K562 (cell line): Measurements from ENCODE around the gene KCNH2. TPM values are rescaled to one million over a fixed set of nuclear protein-coding genes. Genes with fewer than 3 reads are reported as not detected.
A peak's percentile ranks its signal among the peaks of the same experiment; 100 is the strongest.

Experiments used
- ARID1B ChIP-seq: fragments of 450-650 bp; IDR thresholded peaks from 2 replicates; pipeline ENCODE4 v1.6.1; 2016; ENCODE audit warnings: antibody characterized with exemption, mild to moderate bottlenecking, inconsistent platforms
- HMG20B ChIP-seq: fragments of 250-450 bp; sonication (Bioruptor Pico); IDR thresholded peaks from 2 replicates; pipeline ENCODE4 v1.5.0; 2021; ENCODE audit warnings: mild to moderate bottlenecking
- NFE2L1 ChIP-seq: fragments of 450-650 bp; IDR thresholded peaks from 2 replicates; pipeline ENCODE4 v1.6.1; 2016; ENCODE audit warnings: missing genetic modification characterization, low read depth, mild to moderate bottlenecking, missing compliant biosample characterization, moderate library complexity, borderline replicate concordance
- NKRF ChIP-seq: fragments of 450-650 bp; IDR thresholded peaks from 2 replicates; pipeline ENCODE4 v1.6.1; 2016; ENCODE audit warnings: borderline replicate concordance
- POLR3A ChIP-seq: IDR thresholded peaks from 2 replicates; pipeline ENCODE4 v1.6.1; 2011; ENCODE audit warnings: borderline replicate concordance, mild to moderate bottlenecking, moderate library complexity; ENCODE audit not compliant: insufficient read length, insufficient read depth; ENCODE audit errors: extremely low read depth
- PRPF4 ChIP-seq: fragments of 200-400 bp; formaldehyde crosslinking; IDR thresholded peaks from one replicate; pipeline ENCODE4 v1.6.1; 2017; ENCODE audit warnings: low read length, low read depth, mild to moderate bottlenecking; ENCODE audit not compliant: insufficient read depth, poor library complexity, severe bottlenecking
- TOE1 ChIP-seq, 2 experiments: fragments of 450-650 bp in 1 of 2; sonication (generic) in 1 of 2; formaldehyde crosslinking in 1 of 2; IDR thresholded peaks; 2 replicates each; pipeline versions ENCODE4 v1.7.1 to v1.8.0; 2016 to 2022; ENCODE audit warnings: borderline replicate concordance in 2 of 2, mild to moderate bottlenecking in 2 of 2, antibody characterized with exemption in 1 of 2, inconsistent platforms in 1 of 2, low read depth in 1 of 2, missing genetic modification reagents in 1 of 2, moderate library complexity in 1 of 2
- ZKSCAN8 ChIP-seq: fragments of 200-800 bp; sonication (Bioruptor generic); IDR thresholded peaks from 2 replicates; pipeline ENCODE4 v1.6.1; 2016; ENCODE audit warnings: missing genetic modification characterization, missing compliant biosample characterization
- ZNF224 ChIP-seq: sonication (generic); formaldehyde crosslinking; IDR thresholded peaks from 2 replicates; pipeline ENCODE4 v1.8.0; 2022; ENCODE audit warnings: mild to moderate bottlenecking, missing genetic modification reagents
- polyA plus RNA-seq, 8 experiments: library from polyadenylated mRNA; depleted of rRNA in 4 of 8; stranded (reverse) in 5 of 8; unstranded in 3 of 8; fragments of >200 nt; fragmentation: Nextera tagmentation in 2 of 8; fragmentation: Illumina TruSeq in 1 of 8; extraction: Ambion mirVana in 2 of 8; extraction: Trizol in 1 of 8; gene quantifications; 2 replicates each; pipeline versions ENCODE4 v1.2.1 to v1.2.3, GENCODE V29; 2011 to 2014; ENCODE audit warnings: inconsistent platforms in 1 of 8, missing spikeins in 1 of 8
- total RNA-seq, 7 experiments: library from RNA; depleted of rRNA in 6 of 7; stranded (reverse); fragments of >200 nt in 6 of 7; fragmentation: Illumina TruSeq in 2 of 7; extraction: Trizol in 2 of 7; gene quantifications; 2 replicates each; pipeline versions ENCODE4 v1.2.1 to v1.2.3, GENCODE V29; 2011 to 2021; ENCODE audit warnings: low replicate concordance in 1 of 7
- TF ChIP-seq, protein P1 (sequence below): fragments of 200-800 bp; sonication (Bioruptor generic); IDR thresholded peaks from 2 replicates; pipeline ENCODE4 v1.6.1; 2016; ENCODE audit warnings: missing genetic modification characterization, missing compliant biosample characterization
- TF ChIP-seq, protein P2 (sequence below): fragments of 250-450 bp; sonication (Bioruptor Pico); IDR thresholded peaks from 2 replicates; pipeline ENCODE4 v1.4.0; 2020; ENCODE audit warnings: mild to moderate bottlenecking, moderate library complexity

KCNH2 gene
- total and polyA plus RNA-seq, 9 of the 15 experiments (the other 6 are each of a cell fraction or from before 2014, with no cell fraction given) = 18.1 to 368 (median 218) TPM

DNA sequence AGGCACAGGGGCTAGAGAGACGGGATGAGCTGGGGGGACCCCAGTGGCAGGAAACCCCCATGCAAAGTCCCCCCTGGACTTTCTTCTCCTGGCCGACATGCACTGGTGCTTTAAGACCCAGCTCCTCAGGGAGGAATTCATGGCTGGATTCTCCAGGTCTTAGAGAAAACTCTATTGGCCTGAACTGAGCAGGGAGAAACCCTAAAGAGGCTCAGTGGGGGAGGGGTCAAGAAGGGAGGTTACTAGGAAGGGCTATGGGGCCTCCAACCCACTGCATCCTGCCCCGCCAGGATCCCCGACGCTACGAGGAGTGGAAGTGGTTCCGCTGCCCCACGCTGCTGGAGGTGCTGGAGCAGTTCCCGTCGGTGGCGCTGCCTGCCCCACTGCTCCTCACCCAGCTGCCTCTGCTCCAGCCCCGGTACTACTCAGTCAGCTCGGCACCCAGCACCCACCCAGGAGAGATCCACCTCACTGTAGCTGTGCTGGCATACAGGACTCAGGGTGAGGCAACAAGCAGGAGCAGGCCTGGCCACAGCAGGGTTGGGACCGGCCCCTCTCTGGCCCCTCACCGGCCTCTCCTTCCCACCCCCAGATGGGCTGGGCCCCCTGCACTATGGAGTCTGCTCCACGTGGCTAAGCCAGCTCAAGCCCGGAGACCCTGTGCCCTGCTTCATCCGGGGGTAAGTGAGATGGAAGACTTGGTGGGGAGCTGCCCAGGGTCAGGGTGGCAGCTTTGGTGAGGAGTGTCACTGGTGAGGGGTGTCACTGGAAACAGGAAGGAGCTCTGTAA, 32.4 kb upstream of the KCNH2 start (continued):
- TF ChIP-seq, protein P1, sequence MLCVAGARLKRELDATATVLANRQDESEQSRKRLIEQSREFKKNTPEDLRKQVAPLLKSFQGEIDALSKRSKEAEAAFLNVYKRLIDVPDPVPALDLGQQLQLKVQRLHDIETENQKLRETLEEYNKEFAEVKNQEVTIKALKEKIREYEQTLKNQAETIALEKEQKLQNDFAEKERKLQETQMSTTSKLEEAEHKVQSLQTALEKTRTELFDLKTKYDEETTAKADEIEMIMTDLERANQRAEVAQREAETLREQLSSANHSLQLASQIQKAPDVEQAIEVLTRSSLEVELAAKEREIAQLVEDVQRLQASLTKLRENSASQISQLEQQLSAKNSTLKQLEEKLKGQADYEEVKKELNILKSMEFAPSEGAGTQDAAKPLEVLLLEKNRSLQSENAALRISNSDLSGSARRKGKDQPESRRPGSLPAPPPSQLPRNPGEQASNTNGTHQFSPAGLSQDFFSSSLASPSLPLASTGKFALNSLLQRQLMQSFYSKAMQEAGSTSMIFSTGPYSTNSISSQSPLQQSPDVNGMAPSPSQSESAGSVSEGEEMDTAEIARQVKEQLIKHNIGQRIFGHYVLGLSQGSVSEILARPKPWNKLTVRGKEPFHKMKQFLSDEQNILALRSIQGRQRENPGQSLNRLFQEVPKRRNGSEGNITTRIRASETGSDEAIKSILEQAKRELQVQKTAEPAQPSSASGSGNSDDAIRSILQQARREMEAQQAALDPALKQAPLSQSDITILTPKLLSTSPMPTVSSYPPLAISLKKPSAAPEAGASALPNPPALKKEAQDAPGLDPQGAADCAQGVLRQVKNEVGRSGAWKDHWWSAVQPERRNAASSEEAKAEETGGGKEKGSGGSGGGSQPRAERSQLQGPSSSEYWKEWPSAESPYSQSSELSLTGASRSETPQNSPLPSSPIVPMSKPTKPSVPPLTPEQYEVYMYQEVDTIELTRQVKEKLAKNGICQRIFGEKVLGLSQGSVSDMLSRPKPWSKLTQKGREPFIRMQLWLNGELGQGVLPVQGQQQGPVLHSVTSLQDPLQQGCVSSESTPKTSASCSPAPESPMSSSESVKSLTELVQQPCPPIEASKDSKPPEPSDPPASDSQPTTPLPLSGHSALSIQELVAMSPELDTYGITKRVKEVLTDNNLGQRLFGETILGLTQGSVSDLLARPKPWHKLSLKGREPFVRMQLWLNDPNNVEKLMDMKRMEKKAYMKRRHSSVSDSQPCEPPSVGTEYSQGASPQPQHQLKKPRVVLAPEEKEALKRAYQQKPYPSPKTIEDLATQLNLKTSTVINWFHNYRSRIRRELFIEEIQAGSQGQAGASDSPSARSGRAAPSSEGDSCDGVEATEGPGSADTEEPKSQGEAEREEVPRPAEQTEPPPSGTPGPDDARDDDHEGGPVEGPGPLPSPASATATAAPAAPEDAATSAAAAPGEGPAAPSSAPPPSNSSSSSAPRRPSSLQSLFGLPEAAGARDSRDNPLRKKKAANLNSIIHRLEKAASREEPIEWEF (CRISPR knock-in tag) = peak; percentile 21; the same call in 1 of the 2 replicates
- peak; percentile 31 for TF ChIP-seq ARID1B
- TF ChIP-seq PRPF4 = no peak
- TF ChIP-seq TOE1 (IDR thresholded peaks at IDR 0.05; ENCODE audit: borderline replicate concordance) = peak; percentile 76
- TF ChIP-seq TOE1 (CRISPR knock-in tag; IDR thresholded peaks at IDR 0.05; ENCODE audit: borderline replicate concordance, low read depth) = no peak
- TF ChIP-seq HMG20B (CRISPR knock-in tag) = 0 out of 2 replicates have a peak, but pooled peaks have one; percentile 60
- no peak for TF ChIP-seq POLR3A
- TF ChIP-seq, protein P2, sequence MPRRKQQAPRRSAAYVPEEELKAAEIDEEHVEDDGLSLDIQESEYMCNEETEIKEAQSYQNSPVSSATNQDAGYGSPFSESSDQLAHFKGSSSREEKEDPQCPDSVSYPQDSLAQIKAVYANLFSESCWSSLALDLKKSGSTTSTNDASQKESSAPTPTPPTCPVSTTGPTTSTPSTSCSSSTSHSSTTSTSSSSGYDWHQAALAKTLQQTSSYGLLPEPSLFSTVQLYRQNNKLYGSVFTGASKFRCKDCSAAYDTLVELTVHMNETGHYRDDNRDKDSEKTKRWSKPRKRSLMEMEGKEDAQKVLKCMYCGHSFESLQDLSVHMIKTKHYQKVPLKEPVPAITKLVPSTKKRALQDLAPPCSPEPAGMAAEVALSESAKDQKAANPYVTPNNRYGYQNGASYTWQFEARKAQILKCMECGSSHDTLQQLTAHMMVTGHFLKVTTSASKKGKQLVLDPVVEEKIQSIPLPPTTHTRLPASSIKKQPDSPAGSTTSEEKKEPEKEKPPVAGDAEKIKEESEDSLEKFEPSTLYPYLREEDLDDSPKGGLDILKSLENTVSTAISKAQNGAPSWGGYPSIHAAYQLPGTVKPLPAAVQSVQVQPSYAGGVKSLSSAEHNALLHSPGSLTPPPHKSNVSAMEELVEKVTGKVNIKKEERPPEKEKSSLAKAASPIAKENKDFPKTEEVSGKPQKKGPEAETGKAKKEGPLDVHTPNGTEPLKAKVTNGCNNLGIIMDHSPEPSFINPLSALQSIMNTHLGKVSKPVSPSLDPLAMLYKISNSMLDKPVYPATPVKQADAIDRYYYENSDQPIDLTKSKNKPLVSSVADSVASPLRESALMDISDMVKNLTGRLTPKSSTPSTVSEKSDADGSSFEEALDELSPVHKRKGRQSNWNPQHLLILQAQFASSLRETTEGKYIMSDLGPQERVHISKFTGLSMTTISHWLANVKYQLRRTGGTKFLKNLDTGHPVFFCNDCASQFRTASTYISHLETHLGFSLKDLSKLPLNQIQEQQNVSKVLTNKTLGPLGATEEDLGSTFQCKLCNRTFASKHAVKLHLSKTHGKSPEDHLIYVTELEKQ = no peak
- TF ChIP-seq ZNF224 (CRISPR knock-in tag) = no peak
- TF ChIP-seq ZKSCAN8 = 0 out of 2 replicates have a peak, but pooled peaks have one; percentile 51
- TF ChIP-seq NFE2L1 (tag) = no peak
- peak; percentile 92 for TF ChIP-seq NKRF
